Right hindlimb (tissue), 1 donor: ENCODE measurements around the gene CHD2.
"Not testable (repeated sequence)": the region's sequence is repeated elsewhere in the genome, so short reads cannot be mapped to it uniquely, and the experiment has no call there.

ENCODE experiments used
- DNase-seq: peaks from one replicate; pipeline ENCODE4 v3.0.0-alpha.2; 2018

CHD2 gene

GRCh38 chr15:93024293-93024692 is 124.2 kb downstream of the CHD2 start:
- no peak for DNase-seq

GRCh38 chr15:93024716-93025624 is 124.8 kb downstream of the CHD2 start:
- no peak for DNase-seq

- DNase-seq, result no peak
Observed at GRCh38 chr15:93025625-93025982, 125.5 kb downstream of the CHD2 start.

- DNase-seq, result no peak
Observed at GRCh38 chr15:93026380-93026817, 126.3 kb downstream of the CHD2 start.

GRCh38 chr15:93027413-93027812 is 127.3 kb downstream of the CHD2 start:
- DNase-seq, result peak; percentile 24

- peak; percentile 29 for DNase-seq
Observed at GRCh38 chr15:93028111-93028631, 128.0 kb downstream of the CHD2 start.

GRCh38 chr15:93028632-93029213 is 128.6 kb downstream of the CHD2 start:
- peak; percentile 89 for DNase-seq

- DNase-seq, result no peak
Observed at GRCh38 chr15:93029214-93029835, 129.2 kb downstream of the CHD2 start.

GRCh38 chr15:93029836-93030429 is 129.8 kb downstream of the CHD2 start:
- peak; percentile 41 for DNase-seq

- DNase-seq, result peak; percentile 83
Observed at GRCh38 chr15:93030430-93031102, 130.4 kb downstream of the CHD2 start.

GRCh38 chr15:93031103-93031464 is 131.0 kb downstream of the CHD2 start:
- no peak for DNase-seq

- DNase-seq, result not testable (repeated sequence)
Observed at GRCh38 chr15:93031557-93032384, 131.6 kb downstream of the CHD2 start.

- DNase-seq, result not testable (repeated sequence)
Observed at GRCh38 chr15:93032515-93033206, 132.5 kb downstream of the CHD2 start.

GRCh38 chr15:93033434-93034045 is 133.4 kb downstream of the CHD2 start:
- no peak for DNase-seq

- DNase-seq, result no peak
Observed at GRCh38 chr15:93034512-93034911, 134.4 kb downstream of the CHD2 start.

- no peak for DNase-seq
Observed at GRCh38 chr15:93035092-93035915, 135.2 kb downstream of the CHD2 start.

- peak; percentile 54 for DNase-seq
Observed at GRCh38 chr15:93035953-93036810, 136.1 kb downstream of the CHD2 start.

GRCh38 chr15:93036951-93037819 is 137.1 kb downstream of the CHD2 start:
- peak; percentile 89 for DNase-seq
